Astrocyte (in vitro differentiated cells and primary cell): ENCODE results near the gene REL. TPM values are rescaled to one million over a fixed set of nuclear protein-coding genes. Genes with fewer than 3 reads are reported as not detected.
"Not testable (repeated sequence)": the region's sequence is repeated elsewhere in the genome, so short reads cannot be mapped to it uniquely, and the experiment has no call there.

Source experiments
- DNase-seq: peaks from one replicate; pipeline ENCODE4 v3.0.0-alpha.2; 2010; ENCODE audit warnings: low read depth
- FAIRE-seq: peaks from 2 replicates; lab custom pipeline; 2011; peaks lifted over from hg19 to GRCh38; lab: Jason Lieb, UNC
- H2AFZ ChIP-seq: 2 replicates; pipeline ENCODE4 v1.6.0; 2012; ENCODE audit warnings: low read depth, low read length, inconsistent platforms
- H3K27ac ChIP-seq: 2 replicates; pipeline ENCODE4 v1.5.1; 2011; ENCODE audit warnings: low read depth, low read length, inconsistent platforms
- H3K27me3 ChIP-seq: 2 replicates; pipeline ENCODE4 v1.6.0; 2011; ENCODE audit warnings: low read length, inconsistent platforms; ENCODE audit not compliant: insufficient read depth
- H3K36me3 ChIP-seq: 2 replicates; pipeline ENCODE4 v1.5.1; 2011; ENCODE audit warnings: low read length, inconsistent platforms; ENCODE audit not compliant: insufficient read depth
- H3K4me1 ChIP-seq: 2 replicates; pipeline ENCODE4 v1.5.1; 2011; ENCODE audit warnings: low read length, inconsistent platforms; ENCODE audit not compliant: insufficient read depth
- H3K4me2 ChIP-seq: 2 replicates; pipeline ENCODE4 v1.6.0; 2012; ENCODE audit warnings: low read length, inconsistent platforms
- H3K4me3 ChIP-seq: 2 replicates; pipeline ENCODE4 v1.5.1; 2011; ENCODE audit warnings: low read depth, mild to moderate bottlenecking, low read length, inconsistent platforms; ENCODE audit not compliant: insufficient read depth
- H3K79me2 ChIP-seq: 2 replicates; pipeline ENCODE4 v1.6.0; 2012; ENCODE audit warnings: mild to moderate bottlenecking, low read length, inconsistent platforms; ENCODE audit not compliant: insufficient read depth
- H3K9ac ChIP-seq: 2 replicates; pipeline ENCODE4 v1.6.0; 2012; ENCODE audit warnings: mild to moderate bottlenecking, low read length, inconsistent platforms
- H3K9me3 ChIP-seq: 2 replicates; pipeline ENCODE4 v1.5.1; 2012; ENCODE audit warnings: low read depth, mild to moderate bottlenecking, low read length, inconsistent platforms; ENCODE audit not compliant: insufficient read depth
- H4K20me1 ChIP-seq: 2 replicates; pipeline ENCODE4 v1.6.0; 2012; ENCODE audit warnings: low read length, inconsistent platforms; ENCODE audit not compliant: insufficient read depth
- H3K27ac Mint-ChIP-seq: one replicate; pipeline ENCODE4 v1.8.0; 2021; ENCODE audit warnings: mild to moderate bottlenecking, mixed read lengths; ENCODE audit not compliant: unreplicated experiment
- H3K27me3 Mint-ChIP-seq: one replicate; pipeline ENCODE4 v1.8.0; 2021; ENCODE audit warnings: low read depth, mixed read lengths; ENCODE audit not compliant: unreplicated experiment
- H3K36me3 Mint-ChIP-seq: one replicate; pipeline ENCODE4 v1.8.0; 2021; ENCODE audit warnings: low read depth, mixed read lengths; ENCODE audit not compliant: unreplicated experiment
- H3K4me1 Mint-ChIP-seq: one replicate; pipeline ENCODE4 v1.8.0; 2021; ENCODE audit warnings: low read depth, mixed read lengths; ENCODE audit not compliant: unreplicated experiment
- H3K4me3 Mint-ChIP-seq: one replicate; pipeline ENCODE4 v1.8.0; 2021; ENCODE audit warnings: mild to moderate bottlenecking, moderate library complexity, mixed read lengths; ENCODE audit not compliant: unreplicated experiment
- H3K9me3 Mint-ChIP-seq: one replicate; pipeline ENCODE4 v1.8.0; 2021; ENCODE audit warnings: mild to moderate bottlenecking, mixed read lengths; ENCODE audit not compliant: unreplicated experiment
- EZH2 ChIP-seq: IDR thresholded peaks from 2 replicates; pipeline ENCODE4 v1.6.1; 2012; ENCODE audit warnings: mild to moderate bottlenecking, low read length, inconsistent platforms; ENCODE audit not compliant: insufficient read depth
- total RNA-seq: library from RNA; stranded (reverse); gene quantifications from 2 replicates; pipeline ENCODE4 v1.2.1, GENCODE V29; 2021
- TF ChIP-seq, protein P1 (sequence below): IDR thresholded peaks from 2 replicates; pipeline ENCODE4 v1.5.1; 2011; ENCODE audit warnings: low read depth, mild to moderate bottlenecking, inconsistent platforms, low read length, moderate library complexity; ENCODE audit not compliant: insufficient read depth

The REL gene
- total RNA-seq, 1 donor from 2014 or later = 6.5 TPM

DNA sequence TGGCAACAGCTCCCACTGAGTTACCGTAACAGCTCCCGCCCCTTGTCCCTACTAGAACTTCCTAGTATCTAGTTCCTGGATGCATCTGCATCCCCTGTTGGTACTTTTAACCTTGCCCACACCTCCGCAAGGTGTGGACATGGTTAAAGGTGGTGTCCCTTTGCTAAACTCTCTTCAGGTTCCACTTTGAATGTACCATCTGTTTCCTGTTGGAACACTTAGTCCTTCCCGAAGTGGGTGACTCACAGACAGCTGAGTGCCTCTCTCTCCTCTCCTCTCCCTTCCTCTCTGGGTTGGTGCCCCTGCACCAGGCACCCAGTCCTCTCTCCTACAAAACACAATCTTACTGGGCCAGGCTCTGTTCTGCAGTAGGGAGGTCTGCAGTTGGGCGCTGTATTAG is 19.6 kb upstream of the REL start:
- Histone ChIP-seq H3K9ac (no peak overlapping the region), H3K9me3 (no peaks in the 10 kb centered on the region), H3K27ac (no peak overlapping the region), H4K20me1 (no peaks in the 10 kb centered on the region), H3K4me1 (no peaks in the 10 kb centered on the region), H3K27me3 (no peaks in the 10 kb centered on the region), H3K36me3 (no peaks in the 10 kb centered on the region), H3K4me2 (no peak overlapping the region), H2AFZ (no peak overlapping the region), H3K4me3 (no peak overlapping the region), H3K79me2 (no peaks in the 10 kb centered on the region)
- Mint-ChIP-seq H3K4me3 (no peak overlapping the region), H3K27me3 (no peaks in the 10 kb centered on the region), H3K36me3 (peaks cover 2% of the 10 kb centered on the region), H3K4me1 (no peaks in the 10 kb centered on the region), H3K27ac (no peak overlapping the region), H3K9me3 (peaks cover 11% of the 10 kb centered on the region)
- TF ChIP-seq, protein P1, sequence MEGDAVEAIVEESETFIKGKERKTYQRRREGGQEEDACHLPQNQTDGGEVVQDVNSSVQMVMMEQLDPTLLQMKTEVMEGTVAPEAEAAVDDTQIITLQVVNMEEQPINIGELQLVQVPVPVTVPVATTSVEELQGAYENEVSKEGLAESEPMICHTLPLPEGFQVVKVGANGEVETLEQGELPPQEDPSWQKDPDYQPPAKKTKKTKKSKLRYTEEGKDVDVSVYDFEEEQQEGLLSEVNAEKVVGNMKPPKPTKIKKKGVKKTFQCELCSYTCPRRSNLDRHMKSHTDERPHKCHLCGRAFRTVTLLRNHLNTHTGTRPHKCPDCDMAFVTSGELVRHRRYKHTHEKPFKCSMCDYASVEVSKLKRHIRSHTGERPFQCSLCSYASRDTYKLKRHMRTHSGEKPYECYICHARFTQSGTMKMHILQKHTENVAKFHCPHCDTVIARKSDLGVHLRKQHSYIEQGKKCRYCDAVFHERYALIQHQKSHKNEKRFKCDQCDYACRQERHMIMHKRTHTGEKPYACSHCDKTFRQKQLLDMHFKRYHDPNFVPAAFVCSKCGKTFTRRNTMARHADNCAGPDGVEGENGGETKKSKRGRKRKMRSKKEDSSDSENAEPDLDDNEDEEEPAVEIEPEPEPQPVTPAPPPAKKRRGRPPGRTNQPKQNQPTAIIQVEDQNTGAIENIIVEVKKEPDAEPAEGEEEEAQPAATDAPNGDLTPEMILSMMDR = no peak
- TF ChIP-seq EZH2 = no peak
- no peak for FAIRE-seq
- no peak for DNase-seq

DNA sequence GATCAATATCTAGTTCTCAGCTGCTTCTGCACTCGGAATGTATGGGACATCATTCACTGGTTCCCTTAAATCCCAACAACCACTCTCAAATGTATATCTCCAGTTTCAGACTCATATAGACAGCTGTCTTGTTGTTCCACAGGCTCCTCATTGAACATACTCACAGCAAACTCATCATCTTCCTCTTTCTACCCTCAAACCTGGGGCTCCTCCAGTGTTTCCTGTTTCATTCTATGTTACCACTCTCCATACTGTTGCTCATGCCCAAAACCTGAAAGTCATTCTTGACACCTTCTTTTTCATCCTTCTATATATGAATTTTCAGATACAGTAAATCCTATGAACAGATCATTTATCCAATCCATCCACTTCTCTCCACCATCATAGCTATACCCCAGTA is 18.7 kb upstream of the REL start:
- H3K4me3 Mint-ChIP-seq = no peak overlapping the region
- no peak for FAIRE-seq
- H3K27me3 ChIP-seq = no peaks in the 10 kb centered on the region
- H3K27ac ChIP-seq = no peak overlapping the region
- no peaks in the 10 kb centered on the region for H4K20me1 ChIP-seq
- no peak for DNase-seq
- peaks cover 2% of the 10 kb centered on the region for H3K36me3 Mint-ChIP-seq
- no peaks in the 10 kb centered on the region for H3K36me3 ChIP-seq
- no peak overlapping the region for H2AFZ ChIP-seq
- H3K27ac Mint-ChIP-seq = no peak overlapping the region
- no peaks in the 10 kb centered on the region for H3K4me1 ChIP-seq
- TF ChIP-seq, protein P1 = no peak
- no peak for TF ChIP-seq EZH2
- no peak overlapping the region for H3K4me3 ChIP-seq
- H3K4me1 Mint-ChIP-seq = no peaks in the 10 kb centered on the region
- no peaks in the 10 kb centered on the region for H3K27me3 Mint-ChIP-seq
- H3K4me2 ChIP-seq = no peak overlapping the region
- H3K9me3 Mint-ChIP-seq = peaks cover 9% of the 10 kb centered on the region
- H3K9ac ChIP-seq = no peak overlapping the region
- no peaks in the 10 kb centered on the region for H3K79me2 ChIP-seq
- H3K9me3 ChIP-seq = no peaks in the 10 kb centered on the region

DNA sequence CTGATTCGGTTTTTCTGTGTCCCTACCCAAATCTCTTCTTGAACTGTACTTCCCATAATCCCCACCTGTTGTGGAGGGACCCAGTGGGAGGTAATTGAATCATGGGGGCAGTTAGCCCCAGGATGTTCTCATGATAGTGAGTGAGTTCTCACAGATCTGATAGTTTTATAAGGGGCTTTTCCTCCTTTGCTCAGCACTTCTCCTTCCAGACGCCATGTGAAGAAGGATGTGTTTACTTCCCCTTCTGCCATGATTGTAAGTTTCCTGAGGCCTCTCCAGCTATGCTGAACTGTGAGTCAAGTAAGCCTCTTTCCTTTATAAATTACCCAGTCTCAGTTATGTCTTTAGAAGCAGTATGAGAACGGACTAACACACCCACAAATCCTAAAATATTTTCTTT is 16.0 kb upstream of the REL start:
- not testable (repeated sequence) for H3K27me3 ChIP-seq, H2AFZ ChIP-seq, H4K20me1 ChIP-seq, H3K27ac Mint-ChIP-seq, H3K79me2 ChIP-seq, H3K4me1 Mint-ChIP-seq, H3K4me1 ChIP-seq, DNase-seq, H3K9me3 ChIP-seq, H3K9ac ChIP-seq, H3K4me2 ChIP-seq, H3K27ac ChIP-seq, H3K27me3 Mint-ChIP-seq, H3K36me3 Mint-ChIP-seq, H3K4me3 Mint-ChIP-seq, H3K36me3 ChIP-seq, FAIRE-seq, H3K4me3 ChIP-seq
- peaks cover 10% of the 10 kb centered on the region for H3K9me3 Mint-ChIP-seq
